A549 (cell line): ENCODE data around the gene NKAIN4. TPM values are rescaled to one million over a fixed set of nuclear protein-coding genes. Genes with fewer than 3 reads are reported as not detected.

Experiments used
- ATAC-seq, 2 experiments: fragments of 200-7000 bp in 1 of 2; fragments of >200 bp in 1 of 2; cut with Nextera tagmentation in 1 of 2; cut with Tn5 transposase in 1 of 2; 3 replicates each; pipeline versions ENCODE4 v1.8.0 to v1.9.1; 2018 to 2020; ENCODE audit warnings: mild to moderate bottlenecking in 1 of 2, moderate library complexity in 1 of 2
- CTCF ChIA-PET: fragments of 300-600 bp; sonication (Branson Sonifier 250); formaldehyde crosslinking; extraction: SDS; loops from one replicate; lab custom pipeline; 2021; ENCODE audit warnings: antibody characterized with exemption, inconsistent platforms; lab: Yijun Ruan, JAX
- POLR2A ChIA-PET: fragments of 350-600 bp; formaldehyde crosslinking; extraction: SDS; loops from one replicate; lab custom pipeline; 2021; ENCODE audit warnings: antibody characterized with exemption, inconsistent platforms; lab: Yijun Ruan, JAX
- DNase-seq, 2 experiments: peaks; one replicate each; pipeline versions ENCODE4 v3.0.0 to v3.0.0-alpha.2; 2011 to 2016; ENCODE audit warnings: low read depth in 1 of 2, low spot score in 1 of 2
- FAIRE-seq: peaks from 2 replicates; lab custom pipeline; 2011; peaks lifted over from hg19 to GRCh38; lab: Jason Lieb, UNC
- H3K27ac ChIP-seq, 2 experiments: fragments of >200 bp; sonication (Bioruptor Twin); formaldehyde crosslinking; 3 replicates each; pipeline ENCODE4 v1.5.1; 2016 to 2017
- H3K4me1 ChIP-seq: fragments of >200 bp; sonication (Bioruptor Twin); formaldehyde crosslinking; 3 replicates; pipeline ENCODE4 v1.6.1; 2016
- H3K4me2 ChIP-seq: fragments of >200 bp; sonication (Bioruptor Twin); formaldehyde crosslinking; 3 replicates; pipeline ENCODE4 v1.6.1; 2016
- H3K4me3 ChIP-seq: fragments of >200 bp; sonication (Bioruptor Twin); formaldehyde crosslinking; 3 replicates; pipeline ENCODE4 v1.5.1; 2016
- H3K9me3 ChIP-seq: fragments of >200 bp; sonication (Bioruptor Twin); formaldehyde crosslinking; 3 replicates; pipeline ENCODE4 v1.6.1; 2016
- CHD2 ChIP-seq: fragments of 150-350 bp; IDR thresholded peaks from 2 replicates; pipeline ENCODE4 v1.6.1; 2014; ENCODE audit warnings: low read length; ENCODE audit not compliant: partially characterized antibody
- CTCF ChIP-seq: fragments of >200 bp; sonication (Bioruptor Twin); formaldehyde crosslinking; IDR thresholded peaks from 3 replicates; pipeline ENCODE4 v1.5.1; 2016
- EHF ChIP-seq: fragments of 250-450 bp; sonication (Bioruptor Pico); IDR thresholded peaks from 2 replicates; pipeline ENCODE4 v1.5.0; 2020; ENCODE audit warnings: mild to moderate bottlenecking
- EP300 ChIP-seq, 2 experiments: fragments of >200 bp; sonication (Bioruptor Twin); formaldehyde crosslinking; IDR thresholded peaks; 2 replicates in 1 of 2; 3 replicates in 1 of 2; pipeline ENCODE4 v1.6.1; 2016 to 2017
- ESRRA ChIP-seq: fragments of 150-350 bp; IDR thresholded peaks from 2 replicates; pipeline ENCODE4 v1.6.1; 2014; ENCODE audit warnings: mild to moderate bottlenecking, low read length, borderline replicate concordance
- HEYL ChIP-seq: fragments of 250-450 bp; sonication (Bioruptor Pico); IDR thresholded peaks from 2 replicates; pipeline ENCODE4 v1.8.0; 2021; ENCODE audit warnings: mild to moderate bottlenecking, moderate library complexity
- HMGXB4 ChIP-seq: fragments of 250-450 bp; sonication (Bioruptor Pico); IDR thresholded peaks from 2 replicates; pipeline ENCODE4 v1.5.0; 2021; ENCODE audit warnings: mild to moderate bottlenecking, moderate library complexity, borderline replicate concordance
- HOXB13 ChIP-seq: fragments of 250-450 bp; sonication (Bioruptor Pico); IDR thresholded peaks from 2 replicates; pipeline ENCODE4 v1.5.0; 2020; ENCODE audit warnings: low read depth, mild to moderate bottlenecking, moderate library complexity
- MAX ChIP-seq: IDR thresholded peaks from 2 replicates; pipeline ENCODE4 v1.6.1; 2012
- NPAS2 ChIP-seq: fragments of 250-450 bp; sonication (Bioruptor Pico); IDR thresholded peaks from 2 replicates; pipeline ENCODE4 v1.8.0; 2022; ENCODE audit warnings: mild to moderate bottlenecking, moderate library complexity, borderline replicate concordance
- NR3C1 ChIP-seq: fragments of >200 bp; sonication (Bioruptor Twin); formaldehyde crosslinking; IDR thresholded peaks from 3 replicates; pipeline ENCODE4 v1.6.1; 2017
- POLR2A ChIP-seq: IDR thresholded peaks from 2 replicates; pipeline ENCODE4 v1.6.1; 2012; ENCODE audit warnings: mild to moderate bottlenecking, low read length
- RARB ChIP-seq: fragments of 250-450 bp; sonication (Bioruptor Pico); IDR thresholded peaks from 2 replicates; pipeline ENCODE4 v1.8.0; 2021; ENCODE audit warnings: mild to moderate bottlenecking, moderate library complexity
- RCOR1 ChIP-seq: fragments of 150-350 bp; IDR thresholded peaks from 2 replicates; pipeline ENCODE4 v1.6.1; 2014; ENCODE audit warnings: antibody characterized with exemption, low read length, low read depth
- REST ChIP-seq: fragments of 200-600 bp; sonication (generic); IDR thresholded peaks from 2 replicates; pipeline ENCODE4 v1.6.1; 2016; ENCODE audit warnings: antibody characterized with exemption, mild to moderate bottlenecking, moderate library complexity
- SMC3 ChIP-seq: fragments of >200 bp; sonication (Bioruptor Twin); formaldehyde crosslinking; IDR thresholded peaks from 3 replicates; pipeline ENCODE4 v1.6.1; 2018; ENCODE audit warnings: inconsistent platforms
- TP53 ChIP-seq: fragments of 250-450 bp; sonication (Bioruptor Pico); IDR thresholded peaks from 2 replicates; pipeline ENCODE4 v1.5.0; 2021; ENCODE audit warnings: mild to moderate bottlenecking, moderate library complexity
- USF2 ChIP-seq: fragments of 450-650 bp; IDR thresholded peaks from 2 replicates; pipeline ENCODE4 v1.6.1; 2014; ENCODE audit warnings: antibody characterized with exemption
- ZNF302 ChIP-seq: fragments of 250-450 bp; sonication (Bioruptor Pico); IDR thresholded peaks from 2 replicates; pipeline ENCODE4 v1.9.0; 2021; ENCODE audit warnings: inconsistent platforms, mild to moderate bottlenecking, moderate library complexity
- WGBS: methylation state at CpG from one replicate; pipeline ENCODE4 v1.1.6; 2017; ENCODE audit errors: missing lambda C conversion rate; 5-methylcytosine and 5-hydroxymethylcytosine counted together
- polyA plus RNA-seq, 4 experiments: library from polyadenylated mRNA; depleted of rRNA in 3 of 4; stranded (reverse); fragments of >200 nt; fragmentation: RNase III in 1 of 4; extraction: RNeasy Plus Mini Kit Qiagen cat#74134 plus additional on column Dnase treatment in 1 of 4; gene quantifications; 2 replicates in 3 of 4; 3 replicates in 1 of 4; pipeline ENCODE4 v1.2.3, GENCODE V29; 2011 to 2017

The NKAIN4 gene
- polyA plus RNA-seq, 2 of the 4 experiments (the other 2 are of a cell fraction) = 5.8 to 9.7 TPM

- no peak overlapping the region for H3K27ac ChIP-seq
- POLR2A ChIA-PET = no interaction called here
- WGBS = 86% methylated on average over 13 of the region's 13 CpGs
- no peak overlapping the region for H3K4me2 ChIP-seq
- FAIRE-seq (no peak), ATAC-seq (no peak), DNase-seq (no peak)
- H3K4me3 ChIP-seq = no peak overlapping the region
- CTCF ChIA-PET = interaction anchor here (4.4 kb wide), 1 partner anchor 34 kb away, joined by 48 read pairs; no protein-coding TSS in a partner anchor
- no peaks in the 10 kb centered on the region for H3K9me3 ChIP-seq
- H3K4me1 ChIP-seq = peaks cover 33% of the 10 kb centered on the region
- TF ChIP-seq CTCF (no peak), EHF (CRISPR knock-in tag) (no peak), POLR2A (no peak), HOXB13 (no peak), CHD2 (no peak), NR3C1 (no peak), USF2 (no peak), HEYL (CRISPR knock-in tag) (no peak), RCOR1 (no peak)
Observed at GRCh38 chr20:63257629-63258028, 3.4 kb upstream of the NKAIN4 start.

GRCh38 chr20:63256954-63257353, 2.7 kb upstream of the NKAIN4 start:
- no peaks in the 10 kb centered on the region for H3K9me3 ChIP-seq
- H3K4me3 ChIP-seq = no peak overlapping the region
- no peak overlapping the region for H3K27ac ChIP-seq
- WGBS = 89% methylated on average over 4 of the region's 4 CpGs
- H3K4me1 ChIP-seq = peaks cover 35% of the 10 kb centered on the region
- no peak overlapping the region for H3K4me2 ChIP-seq
- CTCF ChIA-PET = interaction anchor here (1.9 to 6.9 kb wide), 2 partner anchors 24 to 33 kb away, joined by 6 to 154 read pairs; no protein-coding TSS in a partner anchor
- FAIRE-seq (no peak), DNase-seq (no peak), ATAC-seq (no peak)
- TF ChIP-seq SMC3 (no peak), EP300 (IDR thresholded peaks at IDR 0.05) (no peak), ESRRA (no peak), REST (no peak), NR3C1 (no peak), RARB (CRISPR knock-in tag) (no peak), TP53 (no peak), EHF (CRISPR knock-in tag) (no peak), NPAS2 (CRISPR knock-in tag) (no peak), MAX (no peak), HMGXB4 (no peak), ZNF302 (CRISPR knock-in tag) (no peak)
- POLR2A ChIA-PET = no interaction called here
